Testis (tissue), 3 donors: Measurements from ENCODE around the gene LRRC38. TPM values are rescaled to one million over a fixed set of nuclear protein-coding genes. Genes with fewer than 3 reads are reported as not detected.

Source experiments
- DNase-seq: peaks from one replicate; pipeline ENCODE4 v3.0.0-alpha.2; 2019
- H3K27ac ChIP-seq, 2 donors: fragments of 200-600 bp; sonication (generic); one replicate each; pipeline ENCODE4 v1.5.1; 2019
- H3K27me3 ChIP-seq: fragments of 200-600 bp; sonication (generic); one replicate; pipeline ENCODE4 v1.5.1; 2019
- H3K36me3 ChIP-seq: fragments of 200-600 bp; sonication (generic); one replicate; pipeline ENCODE4 v1.5.1; 2017; ENCODE audit warnings: low read depth; ENCODE audit errors: missing control alignments
- H3K4me1 ChIP-seq: fragments of 200-600 bp; sonication (generic); one replicate; pipeline ENCODE4 v1.5.1; 2019
- H3K4me3 ChIP-seq, 2 donors: fragments of 200-600 bp; sonication (generic); one replicate each; pipeline ENCODE4 v1.5.1; 2017 to 2019
- H3K9me3 ChIP-seq: fragments of 200-600 bp; sonication (generic); one replicate; pipeline ENCODE4 v1.5.1; 2017
- POLR2A ChIP-seq: fragments of 450-650 bp; IDR thresholded peaks from one replicate; pipeline ENCODE4 v1.6.1; 2017; ENCODE audit warnings: antibody characterized with exemption, mild to moderate bottlenecking, moderate library complexity
- WGBS, 2 donors: methylation state at CpG; one replicate each; pipeline ENCODE4 v1.1.5; 2018; 5-methylcytosine and 5-hydroxymethylcytosine counted together
- intact Hi-C: fragments of 100-400 bp; cut with DNase I; formaldehyde crosslinking; loops from one replicate; pipeline ENCODE4 v1.15.1; 2023; ENCODE audit warnings: low total_unique reads
- polyA plus RNA-seq: library from polyadenylated mRNA; stranded (reverse); fragments of 350-450 nt; fragmentation: Illumina TruSeq; extraction: RNeasy Lipid Tissue Mini Kit (QIAGEN cat#74804); gene quantifications from one replicate; pipeline ENCODE4 v1.2.3, GENCODE V29; 2014; ENCODE audit warnings: low read depth, low replicate concordance; ENCODE audit not compliant: insufficient read depth
- total RNA-seq, 2 donors: library from RNA; depleted of rRNA; stranded (reverse); fragments of >200 nt; gene quantifications; one replicate each; pipeline ENCODE4 v1.2.3, GENCODE V29; 2016
- TF ChIP-seq, protein P1 (sequence below), 3 experiments: fragments of 450-650 bp in 2 of 3; fragments of 200-600 bp in 1 of 3; sonication (generic) in 1 of 3; IDR thresholded peaks; one replicate each; pipeline ENCODE4 v1.5.1; 2016 to 2019; ENCODE audit warnings: antibody characterized with exemption in 3 of 3, mild to moderate bottlenecking in 2 of 3, moderate library complexity in 1 of 3

LRRC38 gene
- total and polyA plus RNA-seq, 3 donors from 2014 or later = 0.79 to 1.6 (median 0.91) TPM

DNA sequence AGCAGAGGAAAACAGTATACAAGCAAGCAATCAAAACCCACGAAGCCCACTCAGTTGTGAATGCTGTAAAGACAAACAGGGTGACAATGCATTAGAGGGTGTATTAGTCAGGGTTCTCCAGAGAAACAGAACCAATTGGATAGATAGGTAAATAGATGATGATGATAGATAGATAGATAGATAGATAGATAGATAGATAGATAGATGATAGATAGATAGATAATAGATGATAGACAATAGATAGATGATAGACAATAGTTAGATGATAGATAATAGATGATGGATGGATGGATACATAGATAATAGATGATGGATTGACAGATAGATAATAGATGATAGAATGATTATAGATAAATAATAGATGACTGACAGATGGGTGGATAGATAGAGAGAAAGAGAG lies 48.3 kb downstream of the LRRC38 start:
- H3K27me3 ChIP-seq = no peaks in the 10 kb centered on the region
- no peaks in the 10 kb centered on the region for H3K36me3 ChIP-seq
- intact Hi-C loops = no loop called here
- H3K27ac ChIP-seq = no peak overlapping the region
- H3K4me3 ChIP-seq = no peak overlapping the region
- 71 to 92% methylated on average over 1 of the region's 1 CpG for WGBS, 2 donors
- H3K9me3 ChIP-seq = no peaks in the 10 kb centered on the region
- DNase-seq = no peak
- TF ChIP-seq, protein P1, sequence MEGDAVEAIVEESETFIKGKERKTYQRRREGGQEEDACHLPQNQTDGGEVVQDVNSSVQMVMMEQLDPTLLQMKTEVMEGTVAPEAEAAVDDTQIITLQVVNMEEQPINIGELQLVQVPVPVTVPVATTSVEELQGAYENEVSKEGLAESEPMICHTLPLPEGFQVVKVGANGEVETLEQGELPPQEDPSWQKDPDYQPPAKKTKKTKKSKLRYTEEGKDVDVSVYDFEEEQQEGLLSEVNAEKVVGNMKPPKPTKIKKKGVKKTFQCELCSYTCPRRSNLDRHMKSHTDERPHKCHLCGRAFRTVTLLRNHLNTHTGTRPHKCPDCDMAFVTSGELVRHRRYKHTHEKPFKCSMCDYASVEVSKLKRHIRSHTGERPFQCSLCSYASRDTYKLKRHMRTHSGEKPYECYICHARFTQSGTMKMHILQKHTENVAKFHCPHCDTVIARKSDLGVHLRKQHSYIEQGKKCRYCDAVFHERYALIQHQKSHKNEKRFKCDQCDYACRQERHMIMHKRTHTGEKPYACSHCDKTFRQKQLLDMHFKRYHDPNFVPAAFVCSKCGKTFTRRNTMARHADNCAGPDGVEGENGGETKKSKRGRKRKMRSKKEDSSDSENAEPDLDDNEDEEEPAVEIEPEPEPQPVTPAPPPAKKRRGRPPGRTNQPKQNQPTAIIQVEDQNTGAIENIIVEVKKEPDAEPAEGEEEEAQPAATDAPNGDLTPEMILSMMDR (IDR thresholded peaks at IDR 0.05) = no peak
- no peak for TF ChIP-seq POLR2A
- no peaks in the 10 kb centered on the region for H3K4me1 ChIP-seq

- 60 to 68% methylated on average over 7 of the region's 7 CpGs for WGBS, 2 donors
- Histone ChIP-seq H3K27ac (no peak overlapping the region), H3K4me3 (no peak overlapping the region), H3K4me1 (no peaks in the 10 kb centered on the region), H3K9me3 (no peaks in the 10 kb centered on the region), H3K36me3 (no peaks in the 10 kb centered on the region), H3K27me3 (no peaks in the 10 kb centered on the region)
- TF ChIP-seq POLR2A = no peak
- TF ChIP-seq, protein P1 (IDR thresholded peaks at IDR 0.05) = no peak
- no peak for DNase-seq
- intact Hi-C loops = no loop called here
Observed at GRCh38 chr1:13462682-13463081, 51.1 kb downstream of the LRRC38 start.

GRCh38 chr1:13461977-13462376 lies 51.8 kb downstream of the LRRC38 start:
- Histone ChIP-seq H3K36me3 (no peaks in the 10 kb centered on the region), H3K4me1 (no peaks in the 10 kb centered on the region), H3K27me3 (no peaks in the 10 kb centered on the region), H3K9me3 (no peaks in the 10 kb centered on the region), H3K4me3 (no peak overlapping the region), H3K27ac (no peak overlapping the region)
- DNase-seq = no peak
- TF ChIP-seq, protein P1 (IDR thresholded peaks at IDR 0.05) = no peak
- no peak for TF ChIP-seq POLR2A
- 64 to 78% methylated on average over 2 of the region's 2 CpGs for WGBS, 2 donors
- intact Hi-C loops = no loop called here

DNA sequence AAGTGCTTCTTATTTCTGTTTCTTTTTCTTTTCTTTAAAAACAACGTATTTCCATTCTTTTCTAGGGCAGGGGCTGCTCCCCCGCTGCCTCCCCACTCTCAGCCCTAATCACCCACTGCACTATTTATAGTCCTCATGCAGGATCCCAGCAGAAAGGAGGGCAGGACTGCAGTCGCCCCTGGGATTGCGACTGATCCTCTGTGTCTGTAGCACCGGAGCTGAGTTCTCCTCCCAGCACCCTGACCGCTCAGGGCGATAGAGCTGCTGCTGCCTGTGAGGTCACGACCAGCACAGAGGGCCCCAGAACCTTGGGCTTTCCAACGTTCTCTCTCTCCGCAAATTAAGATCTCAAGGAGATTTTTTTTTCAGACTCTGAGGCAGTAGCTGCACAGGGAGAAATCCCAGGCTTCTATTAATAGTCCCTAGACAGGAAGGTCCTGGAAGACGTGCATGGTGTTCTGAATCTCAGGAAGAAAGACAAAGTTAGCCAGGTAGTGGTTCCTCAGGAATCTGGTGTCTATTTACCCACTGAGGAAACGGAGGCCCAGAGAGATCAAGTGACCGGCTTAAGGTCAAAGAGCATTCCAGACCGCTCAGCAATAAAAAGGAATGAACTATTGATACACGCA lies 56.8 kb downstream of the LRRC38 start:
- no peak overlapping the region for H3K4me3 ChIP-seq
- H3K27ac ChIP-seq = no peak overlapping the region
- no peaks in the 10 kb centered on the region for H3K36me3 ChIP-seq
- H3K27me3 ChIP-seq = no peaks in the 10 kb centered on the region
- no peak for DNase-seq
- no peaks in the 10 kb centered on the region for H3K4me1 ChIP-seq
- 50 to 51% methylated on average over 15 of the region's 15 CpGs for WGBS, 2 donors
- no peak for TF ChIP-seq POLR2A
- TF ChIP-seq, protein P1 (IDR thresholded peaks at IDR 0.05) = no peak
- H3K9me3 ChIP-seq = no peaks in the 10 kb centered on the region
- intact Hi-C loops = no loop called here

- Histone ChIP-seq H3K4me3 (no peak overlapping the region), H3K9me3 (no peaks in the 10 kb centered on the region), H3K4me1 (no peaks in the 10 kb centered on the region), H3K27me3 (no peaks in the 10 kb centered on the region), H3K36me3 (no peaks in the 10 kb centered on the region), H3K27ac (no peak overlapping the region)
- intact Hi-C loops = no loop called here
- TF ChIP-seq POLR2A = no peak
- 45 to 49% methylated on average over 6 of the region's 6 CpGs for WGBS, 2 donors
- peak; percentile 56 for DNase-seq
Observed at GRCh38 chr1:13451399-13451965, 62.3 kb downstream of the LRRC38 start.
